ENCODE measurements around the gene TEDC2. TPM values are rescaled to one million over a fixed set of nuclear protein-coding genes. Genes with fewer than 3 reads are reported as not detected.

The TEDC2 gene
- total and polyA plus RNA-seq, 9 of the 15 experiments (the other 6 are each of a cell fraction or from before 2014, with no cell fraction given): 0.75 to 57.0 (median 17.6) TPM

GRCh38 chr16:2497116-2497630, 37.3 kb downstream of the TEDC2 start (continued):
- TF ChIP-seq ESRRB (CRISPR knock-in tag; IDR thresholded peaks at IDR 0.05; ENCODE audit: borderline replicate concordance) (no peak), MNT (conservative IDR thresholded peaks at IDR 0.05) (peak; percentile 37 to 64; a peak in 3 of 4 replicates), CTBP1 (IDR thresholded peaks at IDR 0.05; ENCODE audit: borderline replicate concordance) (peak; percentile 81), ZNF512 (tag; IDR thresholded peaks at IDR 0.05) (no peak), MYC (IDR thresholded peaks at IDR 0.05; ENCODE audit: low read depth, low read length) (peak; percentile 76), MYC (CRISPR knock-in tag; IDR thresholded peaks at IDR 0.05; ENCODE audit: borderline replicate concordance, low read depth) (no peak; the same call in 1 of the 2 replicates), ZNF583 (CRISPR knock-in tag; IDR thresholded peaks at IDR 0.05) (no peak), ZFX (CRISPR knock-in tag; IDR thresholded peaks at IDR 0.05) (peak; percentile 38; the same call in 1 of the 2 replicates), ZNF431 (CRISPR knock-in tag; IDR thresholded peaks at IDR 0.05) (no peak), CXXC5 (CRISPR knock-in tag; IDR thresholded peaks at IDR 0.05) (peak; percentile 37; the same call in 1 of the 2 replicates), CBFA2T2 (conservative IDR thresholded peaks at IDR 0.05) (no peak), ATF4 (CRISPR knock-in tag; IDR thresholded peaks at IDR 0.05) (no peak), REST (IDR thresholded peaks at IDR 0.05; ENCODE audit: borderline replicate concordance) (peak; percentile 79), REST (CRISPR knock-in tag; IDR thresholded peaks at IDR 0.05; ENCODE audit: low read depth) (no peak), ESRRA (IDR thresholded peaks at IDR 0.05; ENCODE audit: borderline replicate concordance, low read depth) (peak; percentile 28; the same call in 1 of the 2 replicates), TEAD4 (IDR thresholded peaks at IDR 0.05; ENCODE audit: low read length) (no peak), TEAD4 (CRISPR knock-in tag; IDR thresholded peaks at IDR 0.05; ENCODE audit: borderline replicate concordance) (no peak), NFIC (IDR thresholded peaks at IDR 0.05) (peak; percentile 61)

Data from K562 (cell line).